Neutrophil (primary cell): ENCODE data around the gene C1orf198.

Experiments used
- H3K27ac ChIP-seq: fragments of 200-600 bp; sonication (generic); 2 replicates; pipeline ENCODE4 v1.5.1; 2016; ENCODE audit warnings: mild to moderate bottlenecking, moderate library complexity
- H3K27me3 ChIP-seq: fragments of 200-600 bp; sonication (generic); 2 replicates; pipeline ENCODE4 v1.6.0; 2016; ENCODE audit warnings: mild to moderate bottlenecking
- H3K36me3 ChIP-seq: fragments of 200-600 bp; sonication (generic); 2 replicates; pipeline ENCODE4 v1.5.1; 2017
- H3K4me1 ChIP-seq, 2 experiments: fragments of 200-600 bp in 1 of 2; sonication (generic) in 1 of 2; 1 replicate in 1 of 2; 2 replicates in 1 of 2; pipeline versions ENCODE4 v1.5.1 to v1.6.1; 2013 to 2016; ENCODE audit warnings: low read depth in 1 of 2, low read length in 1 of 2, mild to moderate bottlenecking in 1 of 2, moderate library complexity in 1 of 2; ENCODE audit not compliant: control insufficient read depth in 1 of 2, insufficient read depth in 1 of 2
- H3K4me3 ChIP-seq, 2 experiments: fragments of 200-600 bp in 1 of 2; sonication (generic) in 1 of 2; 1 replicate in 1 of 2; 2 replicates in 1 of 2; pipeline ENCODE4 v1.5.1; 2013 to 2016; ENCODE audit warnings: low read depth in 1 of 2, low read length in 1 of 2, mild to moderate bottlenecking in 1 of 2, moderate library complexity in 1 of 2
- H3K9me3 ChIP-seq: fragments of 200-600 bp; sonication (generic); 2 replicates; pipeline ENCODE4 v1.5.1; 2016
- TF ChIP-seq, protein P1 (sequence below): fragments of 200-600 bp; sonication (generic); IDR thresholded peaks from 2 replicates; pipeline ENCODE4 v1.5.1; 2016; ENCODE audit warnings: antibody characterized with exemption

Gene C1orf198

GRCh38 chr1:230896779-230897178, 28.5 kb upstream of the C1orf198 start:
- H3K9me3 ChIP-seq = no peaks in the 10 kb centered on the region
- TF ChIP-seq, protein P1, sequence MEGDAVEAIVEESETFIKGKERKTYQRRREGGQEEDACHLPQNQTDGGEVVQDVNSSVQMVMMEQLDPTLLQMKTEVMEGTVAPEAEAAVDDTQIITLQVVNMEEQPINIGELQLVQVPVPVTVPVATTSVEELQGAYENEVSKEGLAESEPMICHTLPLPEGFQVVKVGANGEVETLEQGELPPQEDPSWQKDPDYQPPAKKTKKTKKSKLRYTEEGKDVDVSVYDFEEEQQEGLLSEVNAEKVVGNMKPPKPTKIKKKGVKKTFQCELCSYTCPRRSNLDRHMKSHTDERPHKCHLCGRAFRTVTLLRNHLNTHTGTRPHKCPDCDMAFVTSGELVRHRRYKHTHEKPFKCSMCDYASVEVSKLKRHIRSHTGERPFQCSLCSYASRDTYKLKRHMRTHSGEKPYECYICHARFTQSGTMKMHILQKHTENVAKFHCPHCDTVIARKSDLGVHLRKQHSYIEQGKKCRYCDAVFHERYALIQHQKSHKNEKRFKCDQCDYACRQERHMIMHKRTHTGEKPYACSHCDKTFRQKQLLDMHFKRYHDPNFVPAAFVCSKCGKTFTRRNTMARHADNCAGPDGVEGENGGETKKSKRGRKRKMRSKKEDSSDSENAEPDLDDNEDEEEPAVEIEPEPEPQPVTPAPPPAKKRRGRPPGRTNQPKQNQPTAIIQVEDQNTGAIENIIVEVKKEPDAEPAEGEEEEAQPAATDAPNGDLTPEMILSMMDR = no peak
- H3K27me3 ChIP-seq = peaks cover 46% of the 10 kb centered on the region
- H3K27ac ChIP-seq = no peak overlapping the region
- no peak overlapping the region for H3K4me3 ChIP-seq
- H3K4me1 ChIP-seq = no peaks in the 10 kb centered on the region
- H3K36me3 ChIP-seq = peaks cover 5% of the 10 kb centered on the region

DNA sequence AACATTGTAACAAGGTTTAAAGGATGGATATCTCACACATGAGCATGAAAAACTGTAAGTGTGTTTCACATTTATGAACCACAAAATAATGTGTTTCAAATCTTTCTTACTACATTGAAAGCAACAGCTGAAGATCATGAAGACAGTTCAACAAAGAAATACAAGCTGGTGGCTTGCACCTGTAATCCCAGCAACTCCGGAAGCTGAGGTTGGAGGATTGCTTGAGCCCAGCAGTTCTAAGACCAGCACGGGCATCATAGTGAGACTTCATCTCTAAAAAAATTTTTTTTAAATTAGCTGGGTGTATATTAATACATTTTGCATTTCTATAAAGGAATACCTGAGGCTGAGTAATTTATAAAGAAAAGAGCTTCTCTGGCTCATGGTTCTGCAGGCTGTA, 27.1 kb upstream of the C1orf198 start:
- TF ChIP-seq, protein P1 = no peak
- Histone ChIP-seq H3K9me3 (no peaks in the 10 kb centered on the region), H3K36me3 (no peaks in the 10 kb centered on the region), H3K27ac (no peak overlapping the region), H3K4me3 (no peak overlapping the region), H3K27me3 (peaks cover 57% of the 10 kb centered on the region), H3K4me1 (no peaks in the 10 kb centered on the region)

DNA sequence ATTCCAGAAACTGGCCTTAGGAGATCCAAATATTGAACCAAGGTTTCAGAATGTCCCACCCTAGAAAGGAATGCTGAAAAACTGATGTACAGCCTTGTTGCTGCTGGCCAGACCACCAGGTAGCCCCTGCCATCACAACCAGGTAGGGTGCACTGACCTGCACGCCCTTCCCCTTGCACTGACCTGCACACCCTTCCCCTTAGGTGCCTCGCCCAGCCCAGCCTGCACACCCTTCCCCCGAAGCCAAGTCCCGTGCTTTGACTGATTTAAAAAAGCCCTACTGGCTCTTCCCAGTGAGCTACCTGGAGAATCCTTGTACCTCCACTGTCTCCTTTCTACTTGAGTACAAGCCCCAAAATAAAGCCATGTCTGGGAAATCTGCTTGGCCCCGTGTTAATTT, 26.3 kb upstream of the C1orf198 start:
- Histone ChIP-seq H3K27ac (no peak overlapping the region), H3K9me3 (no peaks in the 10 kb centered on the region), H3K36me3 (no peaks in the 10 kb centered on the region), H3K4me3 (no peak overlapping the region), H3K4me1 (no peaks in the 10 kb centered on the region), H3K27me3 (peaks cover 59% of the 10 kb centered on the region)
- TF ChIP-seq, protein P1 = no peak

GRCh38 chr1:230894032-230894431, 25.7 kb upstream of the C1orf198 start:
- H3K27ac ChIP-seq = no peak overlapping the region
- TF ChIP-seq, protein P1 = no peak
- H3K9me3 ChIP-seq = no peaks in the 10 kb centered on the region
- H3K27me3 ChIP-seq = peaks cover 56% of the 10 kb centered on the region
- no peak overlapping the region for H3K4me3 ChIP-seq
- H3K36me3 ChIP-seq = no peaks in the 10 kb centered on the region
- H3K4me1 ChIP-seq = no peaks in the 10 kb centered on the region

- H3K27me3 ChIP-seq = peaks cover 52% of the 10 kb centered on the region
- H3K4me1 ChIP-seq = no peaks in the 10 kb centered on the region
- no peak overlapping the region for H3K27ac ChIP-seq
- TF ChIP-seq, protein P1 = no peak
- no peak overlapping the region for H3K4me3 ChIP-seq
- no peaks in the 10 kb centered on the region for H3K36me3 ChIP-seq
- no peaks in the 10 kb centered on the region for H3K9me3 ChIP-seq
These were observed 23.7 kb upstream of the C1orf198 start for GRCh38 chr1:230892018-230892491.

DNA sequence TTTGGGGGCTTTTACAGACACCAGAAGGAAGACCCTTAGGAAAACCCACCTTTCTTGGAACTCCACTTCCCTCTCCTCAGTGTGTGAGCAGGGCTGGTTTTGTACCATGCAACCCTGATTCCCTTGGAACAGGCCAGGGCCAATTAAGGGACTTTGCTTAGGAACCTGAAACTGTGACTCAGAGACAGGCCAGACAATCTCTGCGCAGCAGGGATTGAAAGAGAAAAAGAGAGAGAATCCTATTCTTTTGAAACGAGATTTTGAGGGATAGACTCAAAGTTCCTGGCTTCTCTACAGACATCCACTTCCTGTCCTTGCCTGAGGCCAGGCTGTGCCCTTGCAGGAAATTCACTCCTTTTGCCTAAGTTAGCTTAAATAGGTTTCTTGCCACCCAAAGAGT, 23.1 kb upstream of the C1orf198 start:
- H3K27ac ChIP-seq = no peak overlapping the region
- no peaks in the 10 kb centered on the region for H3K9me3 ChIP-seq
- no peak overlapping the region for H3K4me3 ChIP-seq
- no peaks in the 10 kb centered on the region for H3K4me1 ChIP-seq
- TF ChIP-seq, protein P1 = no peak
- H3K36me3 ChIP-seq = no peaks in the 10 kb centered on the region
- peaks cover 52% of the 10 kb centered on the region for H3K27me3 ChIP-seq
